OCI-LY3 (cell line): ENCODE results near the gene GRIP2.
A peak's percentile ranks its signal among the peaks of the same experiment; 100 is the strongest.

ENCODE experiments used
- H2AFZ ChIP-seq: fragments of 200-600, 300-600 bp; shearing (Covaris generic); 2 replicates; pipeline ENCODE4 v1.6.0; 2014; ENCODE audit warnings: antibody characterized with exemption, low read depth, low read length
- H3K27ac ChIP-seq: fragments of 200-600, 300-600 bp; sonication (generic); 2 replicates; pipeline ENCODE4 v1.5.1; 2014; ENCODE audit warnings: mild to moderate bottlenecking, low read length, moderate library complexity, mixed read lengths
- H3K27me3 ChIP-seq: fragments of 200-600, 300-600 bp; sonication (generic); 2 replicates; pipeline ENCODE4 v1.6.1; 2014; ENCODE audit warnings: low read depth, low read length, mixed read lengths
- H3K36me3 ChIP-seq: fragments of 200-600, 300-600 bp; sonication (generic); replicated peaks from 2 replicates; pipeline ENCODE3; 2014; ENCODE audit warnings: low read depth, low read length, mixed read lengths
- H3K4me1 ChIP-seq: fragments of 300-600, 200-600 bp; sonication (generic); 2 replicates; pipeline ENCODE4 v1.6.1; 2014; ENCODE audit warnings: low read length, mixed read lengths
- H3K4me2 ChIP-seq: fragments of 200-600, 300-600 bp; sonication (generic); 2 replicates; pipeline ENCODE4 v1.6.1; 2014; ENCODE audit warnings: low read length, mixed read lengths
- H3K4me3 ChIP-seq: fragments of 300-600, 200-600 bp; sonication (generic); 2 replicates; pipeline ENCODE4 v1.5.1; 2014; ENCODE audit warnings: antibody characterized with exemption, mild to moderate bottlenecking, low read length, moderate library complexity
- H3K79me2 ChIP-seq: fragments of 300-600, 200-600 bp; shearing (Covaris generic); 2 replicates; pipeline ENCODE4 v1.6.1; 2014; ENCODE audit warnings: mild to moderate bottlenecking, low read length, mixed read lengths
- H3K9ac ChIP-seq: fragments of 300-600, 200-600 bp; shearing (Covaris generic); 2 replicates; pipeline ENCODE4 v1.6.0; 2014; ENCODE audit warnings: mild to moderate bottlenecking, low read length, moderate library complexity
- H3K9me3 ChIP-seq: fragments of 200-600, 300-600 bp; shearing (Covaris generic); 2 replicates; pipeline ENCODE4 v1.6.1; 2014; ENCODE audit warnings: low read length, mixed read lengths; ENCODE audit not compliant: insufficient read depth
- H4K20me1 ChIP-seq: fragments of 200-600, 300-600 bp; sonication (generic); 2 replicates; pipeline ENCODE4 v1.6.1; 2016; ENCODE audit warnings: low read length, mixed read lengths; ENCODE audit not compliant: insufficient read depth
- EZH2phosphoT487 ChIP-seq: fragments of 200-600 bp; shearing (Covaris generic); IDR thresholded peaks from 2 replicates; pipeline ENCODE4 v1.6.1; 2018; ENCODE audit warnings: antibody characterized with exemption, mixed run types, low read depth
- TF ChIP-seq, protein P1 (sequence below): fragments of 200-600, 300-600 bp; sonication (generic); IDR thresholded peaks from 2 replicates; pipeline ENCODE4 v1.5.1; 2014; ENCODE audit warnings: antibody characterized with exemption, low read length, low read depth

Gene GRIP2

DNA sequence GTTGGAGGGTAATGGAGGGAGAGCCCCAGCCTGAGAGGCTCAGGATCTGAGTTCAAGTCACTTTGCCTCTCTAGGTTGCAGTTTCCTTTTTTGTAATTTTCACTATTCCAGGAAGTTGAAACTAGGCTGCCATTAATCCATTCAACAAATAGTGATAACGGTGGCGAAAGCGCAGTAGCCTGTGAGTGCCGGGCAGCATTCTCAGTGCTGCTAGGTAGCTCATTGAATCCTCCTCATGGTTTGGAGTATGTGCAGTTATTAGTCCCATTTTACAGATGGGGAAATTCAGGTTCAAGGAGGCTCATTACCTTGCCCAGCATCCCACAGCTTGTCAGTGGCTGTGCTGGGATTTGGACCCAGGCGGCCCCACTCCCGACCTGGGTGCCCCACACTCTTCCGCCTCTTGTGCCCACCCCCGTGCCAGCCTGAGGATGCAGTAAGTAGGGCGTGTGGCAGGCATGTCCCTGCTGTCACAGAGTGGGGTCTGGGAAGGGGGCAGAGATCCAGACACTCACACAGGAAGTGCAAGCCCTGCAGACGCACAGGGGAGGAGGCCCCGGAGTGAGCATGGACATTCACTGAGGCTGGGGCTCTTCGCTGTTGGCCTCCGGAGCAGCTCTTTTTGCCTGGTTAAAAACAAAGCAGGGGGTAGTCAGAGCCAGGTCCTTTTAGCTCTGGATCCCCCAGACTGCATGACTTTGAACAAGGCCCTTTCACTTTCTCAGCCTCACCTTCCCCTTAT lies 79.0 kb downstream of the GRIP2 start:
- Histone ChIP-seq H3K9ac (no peak overlapping the region), H3K79me2 (no peaks in the 10 kb centered on the region; the same call in 1 of the 2 replicates), H3K4me1 (peaks cover 45% of the 10 kb centered on the region), H3K27ac (peak overlapping the region; percentile 27), H3K9me3 (no peaks in the 10 kb centered on the region), H3K27me3 (no peaks in the 10 kb centered on the region), H2AFZ (no peak overlapping the region), H3K4me2 (no peak overlapping the region), H4K20me1 (no peaks in the 10 kb centered on the region), H3K4me3 (no peak overlapping the region), H3K36me3 (peaks cover 95% of the 10 kb centered on the region)
- TF ChIP-seq EZH2phosphoT487, result no peak
- TF ChIP-seq, protein P1, sequence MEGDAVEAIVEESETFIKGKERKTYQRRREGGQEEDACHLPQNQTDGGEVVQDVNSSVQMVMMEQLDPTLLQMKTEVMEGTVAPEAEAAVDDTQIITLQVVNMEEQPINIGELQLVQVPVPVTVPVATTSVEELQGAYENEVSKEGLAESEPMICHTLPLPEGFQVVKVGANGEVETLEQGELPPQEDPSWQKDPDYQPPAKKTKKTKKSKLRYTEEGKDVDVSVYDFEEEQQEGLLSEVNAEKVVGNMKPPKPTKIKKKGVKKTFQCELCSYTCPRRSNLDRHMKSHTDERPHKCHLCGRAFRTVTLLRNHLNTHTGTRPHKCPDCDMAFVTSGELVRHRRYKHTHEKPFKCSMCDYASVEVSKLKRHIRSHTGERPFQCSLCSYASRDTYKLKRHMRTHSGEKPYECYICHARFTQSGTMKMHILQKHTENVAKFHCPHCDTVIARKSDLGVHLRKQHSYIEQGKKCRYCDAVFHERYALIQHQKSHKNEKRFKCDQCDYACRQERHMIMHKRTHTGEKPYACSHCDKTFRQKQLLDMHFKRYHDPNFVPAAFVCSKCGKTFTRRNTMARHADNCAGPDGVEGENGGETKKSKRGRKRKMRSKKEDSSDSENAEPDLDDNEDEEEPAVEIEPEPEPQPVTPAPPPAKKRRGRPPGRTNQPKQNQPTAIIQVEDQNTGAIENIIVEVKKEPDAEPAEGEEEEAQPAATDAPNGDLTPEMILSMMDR, result no peak

DNA sequence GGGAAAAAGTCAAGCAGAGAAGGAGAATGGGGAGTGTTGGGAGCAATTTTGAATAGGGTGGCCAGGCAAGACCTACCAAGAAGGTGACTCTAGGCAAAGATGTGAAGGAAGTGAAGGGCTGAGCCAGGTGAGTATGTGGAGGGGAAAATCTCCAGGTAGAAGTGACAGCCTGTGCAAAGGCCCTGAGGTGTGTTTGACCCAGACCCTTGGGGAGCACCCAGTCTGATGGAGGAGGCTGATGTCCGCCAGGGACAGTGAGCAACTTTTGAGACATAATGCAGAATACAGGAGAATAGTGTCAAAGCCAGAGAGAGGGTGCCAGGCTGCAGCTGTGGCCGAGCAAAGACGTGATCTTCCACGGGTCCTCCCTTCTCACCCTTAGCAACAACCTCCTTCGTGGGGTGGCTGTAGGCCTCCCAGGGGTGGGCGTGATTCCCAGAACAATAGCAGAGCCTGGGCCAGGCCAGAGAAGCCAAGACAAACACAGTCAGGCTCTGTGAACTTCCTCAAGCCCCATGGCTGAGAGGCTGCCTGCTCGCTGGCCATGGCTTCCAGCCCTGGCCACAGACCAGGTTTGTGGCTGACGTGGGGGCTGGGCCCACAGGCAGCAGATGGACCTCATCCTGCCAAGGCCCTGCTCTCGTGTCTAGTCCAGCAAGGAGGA lies 79.7 kb downstream of the GRIP2 start:
- Histone ChIP-seq H2AFZ (no peak overlapping the region), H3K4me1 (peaks cover 45% of the 10 kb centered on the region), H4K20me1 (no peaks in the 10 kb centered on the region), H3K9me3 (no peaks in the 10 kb centered on the region), H3K36me3 (peaks cover 99% of the 10 kb centered on the region), H3K79me2 (no peaks in the 10 kb centered on the region; the same call in 1 of the 2 replicates), H3K9ac (no peak overlapping the region), H3K4me2 (no peak overlapping the region), H3K27me3 (no peaks in the 10 kb centered on the region), H3K27ac (peak overlapping the region; percentile 7; the same call in 1 of the 2 replicates), H3K4me3 (no peak overlapping the region)
- TF ChIP-seq, protein P1, result no peak
- TF ChIP-seq EZH2phosphoT487, result no peak

DNA sequence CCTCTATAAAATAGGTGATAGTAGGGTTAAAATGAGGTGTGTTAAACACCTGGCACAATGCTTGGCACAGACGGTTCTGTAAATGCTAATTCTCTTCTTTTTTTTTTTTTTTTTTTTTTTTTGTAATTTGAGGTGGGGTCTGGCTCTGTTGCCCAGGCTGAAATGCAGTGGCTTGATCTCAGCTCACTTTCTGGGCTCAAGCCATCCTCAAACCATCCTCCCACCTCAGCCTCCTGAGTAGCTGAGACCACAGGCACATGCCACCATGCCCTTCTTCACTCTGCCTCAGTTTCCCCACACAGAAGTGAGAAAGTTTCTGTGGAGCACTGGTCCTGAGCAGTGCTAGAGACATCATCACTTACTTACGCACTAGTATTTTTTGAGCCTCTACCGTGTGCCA lies 80.4 kb downstream of the GRIP2 start:
- Histone ChIP-seq H3K27me3 (no peaks in the 10 kb centered on the region), H3K36me3 (peaks cover 99% of the 10 kb centered on the region)

DNA sequence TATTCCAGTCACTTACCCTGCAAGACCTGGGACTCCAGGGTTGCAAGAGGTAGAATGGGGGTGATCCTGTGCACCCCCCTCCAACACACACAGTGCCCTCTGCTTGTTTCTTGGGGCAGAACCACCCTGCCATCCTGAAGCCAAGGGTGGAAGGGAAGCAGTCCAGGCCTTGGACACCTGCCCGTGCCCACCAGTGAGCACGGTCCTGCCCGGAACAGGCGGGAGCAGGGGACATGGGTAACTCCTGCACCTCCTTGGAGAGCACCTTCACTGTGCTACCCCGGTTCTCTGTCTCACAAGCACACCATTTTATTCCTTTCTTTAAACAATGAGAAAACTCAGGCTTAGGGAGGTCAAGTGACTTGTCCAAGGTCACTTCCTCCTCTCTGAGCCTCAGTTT lies 80.8 kb downstream of the GRIP2 start:
- no peaks in the 10 kb centered on the region for H3K27me3 ChIP-seq
- no peak overlapping the region for H2AFZ ChIP-seq
- H3K9me3 ChIP-seq, result no peaks in the 10 kb centered on the region
- H4K20me1 ChIP-seq, result no peaks in the 10 kb centered on the region
- H3K4me1 ChIP-seq, result peaks cover 52% of the 10 kb centered on the region
- peaks cover 99% of the 10 kb centered on the region for H3K36me3 ChIP-seq
- no peak overlapping the region for H3K4me3 ChIP-seq
- peaks cover under 1% of the 10 kb centered on the region for H3K79me2 ChIP-seq
- H3K9ac ChIP-seq, result peak overlapping the region; percentile 59
- H3K27ac ChIP-seq, result peak overlapping the region; percentile 82
- TF ChIP-seq, protein P1, result no peak
- TF ChIP-seq EZH2phosphoT487, result no peak
- 0 out of 2 replicates have a peak overlapping the region, but pooled peaks have one; percentile 62 for H3K4me2 ChIP-seq

More for the DNA sequence above, 80.4 kb downstream of the GRIP2 start:
- H4K20me1 ChIP-seq, result no peaks in the 10 kb centered on the region
- TF ChIP-seq, protein P1, result no peak
- no peak for TF ChIP-seq EZH2phosphoT487
- H3K4me1 ChIP-seq, result peaks cover 48% of the 10 kb centered on the region
- H3K9me3 ChIP-seq, result no peaks in the 10 kb centered on the region
- H2AFZ ChIP-seq, result no peak overlapping the region
- H3K4me3 ChIP-seq, result no peak overlapping the region
- no peak overlapping the region for H3K4me2 ChIP-seq
- no peaks in the 10 kb centered on the region; the same call in 1 of the 2 replicates for H3K79me2 ChIP-seq
- H3K27ac ChIP-seq, result no peak overlapping the region
- no peak overlapping the region for H3K9ac ChIP-seq
